Lower lobe of right lung (tissue), 2 donors: ENCODE results near the gene INCA1. TPM values are rescaled to one million over a fixed set of nuclear protein-coding genes. Genes with fewer than 3 reads are reported as not detected.

Experiments
- ATAC-seq, 2 donors: fragments of 200-7000 bp; cut with Tn5 transposase; one replicate each; pipeline ENCODE4 v1.9.1; 2020 to 2022; ENCODE audit warnings: mild to moderate bottlenecking in 2 of 2, moderate library complexity in 2 of 2
- DNase-seq: peaks from one replicate; pipeline ENCODE4 v3.0.0-alpha.2; 2020
- H3K27ac ChIP-seq: fragments of 200-600 bp; one replicate; pipeline ENCODE4 v1.8.0; 2022
- H3K27me3 ChIP-seq: fragments of 200-600 bp; one replicate; pipeline ENCODE4 v1.8.0; 2022; ENCODE audit warnings: low read depth
- H3K36me3 ChIP-seq: fragments of 200-600 bp; one replicate; pipeline ENCODE4 v1.8.0; 2022; ENCODE audit warnings: mild to moderate bottlenecking
- H3K4me1 ChIP-seq: fragments of 200-600 bp; one replicate; pipeline ENCODE4 v1.8.0; 2022
- H3K4me3 ChIP-seq: fragments of 200-600 bp; one replicate; pipeline ENCODE4 v1.8.0; 2022; ENCODE audit warnings: mild to moderate bottlenecking
- H3K9me3 ChIP-seq: fragments of 200-600 bp; one replicate; pipeline ENCODE4 v1.8.0; 2022
- CTCF ChIP-seq: fragments of 200-600 bp; IDR thresholded peaks from one replicate; pipeline ENCODE4 v1.8.0; 2022; ENCODE audit warnings: antibody characterized with exemption, mild to moderate bottlenecking
- intact Hi-C: fragments of 100-400 bp; cut with DNase I; formaldehyde crosslinking; loops from one replicate; pipeline ENCODE4 v1.11.0; 2022
- total RNA-seq: library from RNA; stranded (reverse); fragmentation: NEBNext Ultra II Directional; extraction: Animal tissue kit (Norgen Biotek cat#: 25700); gene quantifications from one replicate; pipeline ENCODE4 v1.2.1, GENCODE V29; 2021
- donor health status: DM: no; HTN: yes; CAD: no; lungs with severe emphysema.

INCA1 gene
- total RNA-seq, 1 donor from 2014 or later = 1.9 TPM

DNA sequence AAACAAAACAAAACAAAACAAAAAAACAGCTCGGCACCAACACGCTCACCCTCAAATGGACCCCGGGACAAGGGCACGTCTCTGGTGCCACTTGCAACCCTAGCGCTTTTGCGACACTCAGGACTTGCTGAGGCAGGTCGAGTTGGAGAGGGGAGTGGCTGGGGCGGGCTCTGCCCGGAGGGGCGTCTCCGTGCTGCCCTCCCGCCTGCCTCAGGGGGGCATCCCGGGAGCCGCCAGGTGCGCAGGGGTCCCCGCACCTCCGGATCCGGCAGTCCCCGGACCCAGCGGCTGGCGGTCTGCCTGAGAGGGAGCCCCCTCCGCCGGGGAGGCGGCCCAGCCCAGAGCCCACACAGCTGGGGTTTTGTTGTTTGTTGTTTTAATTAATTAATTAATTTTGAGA lies 38.0 kb upstream of the INCA1 start, which contains the start of gene SLC52A1:
SLC52A1 (minus strand) TSS at position 112 of the 400 bp plus-strand sequence. CDS start 820 bp downstream, outside the sequence.
- no peak for DNase-seq
- H3K4me3 ChIP-seq = peak within 1 kb of the TSS; percentile 28

DNA sequence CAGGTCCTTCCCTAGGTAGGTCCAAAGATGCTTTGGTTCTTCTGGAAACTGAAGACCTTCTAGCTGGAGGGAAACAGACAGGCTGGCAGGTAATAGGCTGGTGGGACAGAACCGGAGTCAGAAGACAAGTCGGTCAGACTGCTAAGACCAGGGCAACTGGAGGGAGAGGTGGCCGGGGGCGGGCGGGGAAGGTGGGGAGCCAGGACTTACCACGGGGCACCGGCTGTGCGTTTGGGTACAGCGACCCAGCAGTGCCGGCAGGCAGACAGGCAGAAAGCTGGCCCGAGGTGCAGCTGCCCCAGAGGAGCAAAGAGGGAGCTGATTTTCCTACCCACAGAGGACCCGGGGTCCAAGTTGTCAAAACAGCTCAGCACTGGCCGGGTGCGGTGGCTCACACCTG lies 37.3 kb upstream of the INCA1 start:
- ATAC-seq (no peak), DNase-seq (no peak)
- Histone ChIP-seq H3K4me3 (no peak overlapping the region), H3K4me1 (peaks cover 12% of the 10 kb centered on the region), H3K27ac (no peak overlapping the region), H3K27me3 (peaks cover 15% of the 10 kb centered on the region), H3K36me3 (no peaks in the 10 kb centered on the region), H3K9me3 (no peaks in the 10 kb centered on the region)
- no peak for TF ChIP-seq CTCF
- intact Hi-C loops = no loop called here

More for the DNA sequence above, 38.0 kb upstream of the INCA1 start, which contains the start of gene SLC52A1:
- intact Hi-C loops = no loop called here
- H3K36me3 ChIP-seq = no peaks in the 10 kb centered on the region
- H3K27ac ChIP-seq = no peak within 1 kb of the TSS
- TF ChIP-seq CTCF = no peak
- H3K9me3 ChIP-seq = no peaks in the 10 kb centered on the region
- H3K27me3 ChIP-seq = peaks cover 15% of the 10 kb centered on the region
- H3K4me1 ChIP-seq = peaks cover 12% of the 10 kb centered on the region
- peak; percentile 27 to 34 for ATAC-seq

- H3K27ac ChIP-seq = no peak overlapping the region
- peaks cover 12% of the 10 kb centered on the region for H3K4me1 ChIP-seq
- H3K27me3 ChIP-seq = peaks cover 15% of the 10 kb centered on the region
- DNase-seq (no peak), ATAC-seq (no peak)
- no peaks in the 10 kb centered on the region for H3K9me3 ChIP-seq
- TF ChIP-seq CTCF = no peak
- no peak overlapping the region for H3K4me3 ChIP-seq
- H3K36me3 ChIP-seq = no peaks in the 10 kb centered on the region
- intact Hi-C loops = no loop called here
Measured at GRCh38 chr17:5034063-5034462, 36.7 kb upstream of the INCA1 start.

DNA sequence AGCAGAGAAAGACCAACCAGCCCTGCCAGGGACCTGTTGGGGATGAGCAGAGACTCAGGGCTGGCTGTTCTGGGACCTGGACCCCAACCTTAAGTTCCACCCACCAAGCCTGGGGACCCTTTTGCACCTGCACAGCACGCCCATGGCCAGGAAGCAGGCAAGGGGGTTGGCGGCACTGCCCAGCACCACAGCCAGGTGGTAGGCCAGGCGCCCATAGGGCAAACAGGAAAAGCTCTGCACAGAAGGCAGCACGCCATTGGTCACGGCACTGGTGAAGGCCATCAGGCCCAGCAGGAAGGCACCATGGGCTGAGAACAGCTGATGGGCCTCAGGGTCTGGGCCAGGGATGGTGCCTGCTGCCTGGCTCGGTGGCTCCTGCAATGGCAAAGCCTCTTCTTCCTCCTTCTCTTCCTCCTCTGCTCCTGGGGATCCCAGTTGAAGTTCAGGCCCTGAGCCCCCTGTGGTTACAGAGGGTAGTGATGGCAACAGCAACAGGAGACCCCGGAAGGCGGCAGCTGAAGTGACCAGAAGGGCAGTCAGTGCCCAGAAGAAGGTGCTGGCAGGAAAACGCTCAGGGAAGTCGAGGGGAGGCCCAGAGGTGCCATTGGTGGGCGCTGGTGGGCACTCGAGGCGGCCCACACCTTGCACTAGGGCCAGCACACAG lies 36.2 kb upstream of the INCA1 start:
- DNase-seq (no peak), ATAC-seq (no peak)
- Histone ChIP-seq H3K4me3 (no peak overlapping the region), H3K27me3 (peaks cover 15% of the 10 kb centered on the region), H3K36me3 (no peaks in the 10 kb centered on the region), H3K27ac (no peak overlapping the region), H3K9me3 (no peaks in the 10 kb centered on the region), H3K4me1 (peaks cover 12% of the 10 kb centered on the region)
- TF ChIP-seq CTCF = no peak
- intact Hi-C loops = no loop called here

DNA sequence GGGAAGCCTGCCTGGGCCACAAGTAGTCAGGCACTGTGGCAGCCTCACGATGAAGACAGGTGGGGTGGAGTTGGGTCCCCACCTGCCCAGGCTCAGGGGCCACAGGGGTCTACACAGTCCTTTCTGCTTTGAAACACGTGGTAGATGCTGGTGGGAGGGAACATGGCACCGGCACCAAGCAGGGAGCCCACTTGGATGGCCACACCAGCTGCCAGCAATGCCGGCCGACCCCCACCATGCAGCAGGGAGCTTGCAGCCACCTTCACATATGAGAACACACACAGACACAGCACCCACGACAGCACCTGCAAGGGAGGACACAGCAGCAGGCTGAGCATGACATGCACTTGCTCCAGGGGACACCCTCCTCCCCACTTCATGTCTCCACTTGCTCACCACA lies 35.5 kb upstream of the INCA1 start:
- no peak for ATAC-seq
- intact Hi-C loops = no loop called here
- no peaks in the 10 kb centered on the region for H3K36me3 ChIP-seq
- H3K9me3 ChIP-seq = no peaks in the 10 kb centered on the region
- no peak for DNase-seq
- peaks cover 12% of the 10 kb centered on the region for H3K4me1 ChIP-seq
- H3K27ac ChIP-seq = no peak overlapping the region
- H3K27me3 ChIP-seq = peaks cover 15% of the 10 kb centered on the region
- no peak overlapping the region for H3K4me3 ChIP-seq
- no peak for TF ChIP-seq CTCF
